ENCODE results near the gene OPCML. TPM values are rescaled to one million over a fixed set of nuclear protein-coding genes. Genes with fewer than 3 reads are reported as not detected.

Gene OPCML
- total RNA-seq, 1 experiment from 2014 or later: not detected

- no peak for DNase-seq (ENCODE audit: low read depth, low spot score)
- in situ Hi-C loops (cut with HindIII; ENCODE audit: low pct_unique_long_range_greater_than_20kb, low sequenced_read_pairs): no loop called here
Measured at GRCh38 chr11:132803436-132803835, 728.9 kb downstream of the OPCML start.

GRCh38 chr11:132802947-132803346 lies 729.4 kb downstream of the OPCML start:
- in situ Hi-C loops (cut with HindIII; ENCODE audit: low pct_unique_long_range_greater_than_20kb, low sequenced_read_pairs): no loop called here
- DNase-seq (ENCODE audit: low read depth, low spot score): no peak

DNA sequence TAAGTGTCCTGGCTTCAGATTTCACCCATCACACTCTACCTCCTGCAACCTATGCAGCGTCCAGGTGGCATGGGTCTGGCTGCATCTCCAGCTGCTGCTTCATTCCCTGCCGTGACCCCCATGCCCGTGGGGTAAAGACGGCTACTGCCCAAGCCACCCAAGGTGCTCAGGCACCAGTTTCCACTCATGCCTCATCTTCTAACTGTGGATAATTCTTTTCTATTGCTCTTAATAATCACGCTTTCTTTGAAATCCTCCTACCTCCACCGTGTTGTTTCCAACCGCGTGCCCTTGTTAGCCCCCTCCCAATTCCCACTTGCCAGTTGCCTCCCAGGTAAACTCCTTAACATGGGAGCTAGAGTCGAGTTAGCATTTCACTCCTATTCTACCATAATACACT lies 738.5 kb downstream of the OPCML start:
- in situ Hi-C loops (cut with HindIII; ENCODE audit: low pct_unique_long_range_greater_than_20kb, low sequenced_read_pairs): no loop called here
- DNase-seq (ENCODE audit: low read depth, low spot score): no peak

DNA sequence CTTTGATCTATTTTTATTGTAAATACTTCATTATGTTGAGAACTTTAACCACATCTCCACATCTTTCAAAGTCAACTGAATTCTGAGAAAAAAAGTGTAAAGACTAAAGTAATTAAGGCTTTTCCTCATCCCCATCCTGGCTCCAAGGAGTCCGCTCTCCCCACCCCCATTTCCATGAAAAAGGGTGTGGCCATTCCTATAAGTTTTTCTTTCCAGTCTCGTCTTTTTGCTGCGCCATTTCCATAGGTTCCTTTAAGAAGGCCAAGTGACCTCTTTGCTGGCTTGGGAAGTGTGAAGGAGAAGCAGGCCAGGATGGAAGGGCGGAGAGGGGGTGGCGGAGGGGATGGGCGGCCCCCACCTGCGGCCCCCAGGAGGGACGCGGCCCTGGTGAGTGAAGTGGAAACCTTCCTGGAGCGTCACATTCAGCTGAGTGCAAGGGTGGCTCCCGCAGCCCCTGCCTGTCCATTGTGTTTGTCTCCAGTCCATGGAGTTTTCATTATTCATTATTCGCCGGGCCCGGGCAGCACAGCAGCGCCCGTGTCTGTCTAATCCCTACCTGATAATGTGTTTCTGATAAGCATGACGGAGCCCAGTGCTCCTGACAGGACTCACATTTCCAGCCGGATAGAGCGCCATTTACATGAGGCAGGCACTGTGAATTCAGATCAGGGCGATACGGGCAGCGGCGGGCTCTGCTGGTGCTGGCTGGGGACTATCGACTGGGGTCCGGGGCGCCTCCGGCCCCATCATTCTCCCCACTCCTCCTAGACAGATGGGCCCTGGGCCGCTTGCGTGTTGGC lies 739.8 kb downstream of the OPCML start:
- in situ Hi-C loops (cut with HindIII; ENCODE audit: low pct_unique_long_range_greater_than_20kb, low sequenced_read_pairs): no loop called here
- no peak for DNase-seq (ENCODE audit: low read depth, low spot score)

- in situ Hi-C loops (cut with HindIII; ENCODE audit: low pct_unique_long_range_greater_than_20kb, low sequenced_read_pairs): no loop called here
- no peak for DNase-seq (ENCODE audit: low read depth, low spot score)
Measured at GRCh38 chr11:132790971-132791370, 741.3 kb downstream of the OPCML start.

- in situ Hi-C loops (cut with HindIII; ENCODE audit: low pct_unique_long_range_greater_than_20kb, low sequenced_read_pairs): no loop called here
Measured at GRCh38 chr11:132790466-132790865, 741.8 kb downstream of the OPCML start.

DNA sequence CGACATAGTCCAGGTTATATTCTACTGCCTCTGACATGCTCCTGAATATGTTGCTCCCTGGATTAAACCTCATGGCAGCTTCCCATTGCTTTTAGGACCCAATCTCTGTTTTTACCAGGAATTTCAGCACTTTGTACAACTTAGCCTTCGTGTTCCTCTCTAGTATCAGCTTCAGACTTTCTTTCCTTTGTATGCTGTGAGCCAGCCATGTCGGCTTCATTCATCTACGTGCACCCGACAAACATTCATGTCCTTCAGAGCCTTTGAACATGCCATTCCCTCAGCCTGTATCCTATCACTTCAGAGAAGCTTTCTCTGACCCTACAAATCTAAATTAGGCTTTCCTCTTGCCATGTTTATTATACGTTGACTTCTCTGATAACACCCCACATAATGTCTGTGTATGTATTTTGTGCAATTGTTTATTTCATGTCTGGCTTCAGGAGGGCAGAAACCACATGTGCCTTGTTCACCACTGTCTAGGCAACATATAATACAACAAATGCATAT lies 743.4 kb downstream of the OPCML start:
- no peak for DNase-seq (ENCODE audit: low read depth, low spot score)
- in situ Hi-C loops (cut with HindIII; ENCODE audit: low pct_unique_long_range_greater_than_20kb, low sequenced_read_pairs): no loop called here

More at GRCh38 chr11:132790466-132790865, 741.8 kb downstream of the OPCML start:
- DNase-seq (ENCODE audit: low read depth, low spot score): no peak

GRCh38 chr11:132785878-132786277 lies 746.4 kb downstream of the OPCML start:
- in situ Hi-C loops (cut with HindIII; ENCODE audit: low pct_unique_long_range_greater_than_20kb, low sequenced_read_pairs): no loop called here
- DNase-seq (ENCODE audit: low read depth, low spot score): no peak

GRCh38 chr11:132784441-132784840 lies 747.9 kb downstream of the OPCML start:
- DNase-seq (ENCODE audit: low read depth, low spot score): no peak
- in situ Hi-C loops (cut with HindIII; ENCODE audit: low pct_unique_long_range_greater_than_20kb, low sequenced_read_pairs): no loop called here

- no peak for DNase-seq (ENCODE audit: low read depth, low spot score)
- in situ Hi-C loops (cut with HindIII; ENCODE audit: low pct_unique_long_range_greater_than_20kb, low sequenced_read_pairs): no loop called here
Measured at GRCh38 chr11:132782102-132782501, 750.2 kb downstream of the OPCML start.

DNA sequence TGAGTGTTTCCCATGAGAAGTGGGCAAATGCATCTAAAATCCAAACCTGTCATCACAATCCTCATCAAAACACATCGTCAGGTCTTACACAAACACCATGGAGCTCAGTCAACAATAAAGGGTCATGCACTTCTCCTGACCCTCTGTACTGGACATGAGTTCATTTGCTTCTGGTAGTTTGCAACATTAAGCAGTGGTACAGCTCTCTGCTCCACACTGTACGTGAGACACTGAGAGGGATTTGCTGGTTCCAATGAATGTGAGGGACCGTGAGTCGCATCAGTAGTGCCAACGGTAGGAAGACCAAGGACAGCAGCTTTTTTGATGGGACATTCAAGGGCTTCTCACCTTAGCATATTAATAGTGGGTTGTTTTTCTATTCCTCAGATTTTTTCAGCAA lies 752.3 kb downstream of the OPCML start:
- in situ Hi-C loops (cut with HindIII; ENCODE audit: low pct_unique_long_range_greater_than_20kb, low sequenced_read_pairs): no loop called here
- DNase-seq (ENCODE audit: low read depth, low spot score): no peak

- no peak for DNase-seq (ENCODE audit: low read depth, low spot score)
- in situ Hi-C loops (cut with HindIII; ENCODE audit: low pct_unique_long_range_greater_than_20kb, low sequenced_read_pairs): no loop called here
Measured at GRCh38 chr11:132779497-132779896, 752.8 kb downstream of the OPCML start.

DNA sequence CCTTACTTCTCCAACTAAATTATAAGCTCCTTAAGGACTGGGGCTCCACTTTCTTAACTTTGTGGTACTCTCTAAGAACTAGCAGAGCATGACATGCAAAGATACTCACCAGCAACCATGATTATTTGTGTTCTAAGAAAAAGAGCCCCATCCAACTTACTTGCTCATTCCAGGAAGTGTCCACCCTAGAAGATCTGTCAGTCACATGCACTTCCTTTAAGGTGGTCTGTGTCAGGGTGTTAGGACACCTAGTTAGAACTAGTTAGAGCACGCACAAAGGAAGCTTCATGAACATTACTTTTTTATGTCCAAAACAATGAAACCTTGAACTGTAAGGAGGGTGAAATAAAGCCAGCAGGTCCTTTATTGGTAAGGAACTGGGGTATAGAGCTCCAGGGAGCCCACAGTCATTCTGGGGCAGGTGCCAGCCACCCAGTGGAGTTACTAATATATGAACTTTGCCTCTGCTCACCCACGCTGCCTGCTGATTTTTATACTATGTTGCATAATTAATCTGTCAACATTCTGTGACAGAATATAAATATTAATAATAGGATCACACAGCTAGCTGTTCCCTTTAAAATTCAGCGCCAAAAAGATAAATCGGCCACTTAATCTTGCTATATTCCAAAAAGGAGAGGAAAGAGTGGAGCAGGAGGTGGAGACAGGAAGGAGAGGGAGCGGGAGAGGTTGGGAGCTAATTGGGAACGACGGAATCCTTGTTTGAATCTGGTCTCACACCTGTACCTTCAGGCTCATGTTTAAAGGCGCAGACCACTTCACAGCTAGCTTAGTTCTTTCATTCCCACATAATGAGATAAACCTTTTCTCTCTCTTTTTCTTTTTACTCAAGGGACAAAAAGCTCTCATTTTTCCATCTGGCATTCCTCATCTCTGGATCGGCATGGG lies 755.0 kb downstream of the OPCML start:
- in situ Hi-C loops (cut with HindIII; ENCODE audit: low pct_unique_long_range_greater_than_20kb, low sequenced_read_pairs): no loop called here

DNA sequence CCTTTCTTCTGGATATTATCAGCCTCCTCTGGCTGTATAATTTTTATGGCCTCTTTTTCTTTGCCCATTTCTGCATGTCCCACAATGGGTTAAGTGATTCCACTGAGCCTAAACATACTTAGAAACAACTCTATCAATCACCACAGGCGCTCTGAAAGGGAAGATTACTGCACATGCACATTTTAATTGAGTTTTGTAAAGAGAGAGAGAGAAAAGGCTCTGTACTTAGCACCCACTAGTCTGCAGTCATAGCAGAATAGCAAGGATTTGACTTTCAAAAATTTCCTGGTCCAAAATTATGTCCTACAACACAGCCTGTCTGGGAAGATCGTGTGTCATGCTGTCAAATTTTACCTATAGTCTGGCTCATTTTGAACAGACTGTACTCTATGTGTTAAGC lies 758.5 kb downstream of the OPCML start:
- in situ Hi-C loops (cut with HindIII; ENCODE audit: low pct_unique_long_range_greater_than_20kb, low sequenced_read_pairs): no loop called here
- no peak for DNase-seq (ENCODE audit: low read depth, low spot score)

More for the DNA sequence above, 755.0 kb downstream of the OPCML start:
- no peak for DNase-seq (ENCODE audit: low read depth, low spot score)

DNA sequence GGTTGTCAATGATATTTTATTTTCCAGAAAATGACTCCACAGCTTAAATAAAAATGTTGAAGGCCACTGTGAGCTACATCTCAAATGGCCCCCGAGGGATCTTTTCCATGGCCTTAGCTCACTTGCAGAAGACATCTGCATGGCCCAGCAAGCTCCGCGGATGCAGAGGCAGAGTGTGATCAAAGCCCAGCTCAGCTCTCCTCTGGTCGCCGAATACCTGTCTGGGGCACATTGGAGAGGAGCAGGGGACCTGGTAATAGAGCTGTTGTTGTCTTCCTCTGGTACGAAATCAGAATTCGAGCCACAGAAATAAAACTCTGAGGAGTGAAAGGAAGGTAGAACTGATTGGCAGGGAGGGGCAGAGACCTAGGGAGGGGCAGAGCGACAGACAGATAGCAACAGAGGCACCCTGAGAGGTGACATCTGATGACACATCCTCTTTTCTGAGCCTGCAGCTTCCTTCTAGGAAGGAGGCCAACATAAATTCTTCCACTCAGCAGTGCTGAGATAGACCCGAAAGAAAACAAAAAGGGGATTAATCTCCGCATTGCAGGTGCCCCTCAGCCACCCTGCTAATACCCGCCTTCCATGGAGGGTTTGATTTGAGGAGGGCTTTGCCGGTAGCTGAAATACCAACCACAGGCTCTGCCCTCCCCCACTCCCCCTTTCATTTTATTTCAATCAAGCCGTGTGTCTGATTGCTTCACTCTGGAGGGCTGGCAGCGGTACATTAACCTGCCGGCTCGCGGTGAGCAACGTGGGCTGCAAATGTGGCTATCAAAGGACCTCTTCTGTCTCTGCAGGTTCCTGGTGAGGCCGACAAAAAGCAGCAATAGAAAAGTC lies 759.4 kb downstream of the OPCML start:
- in situ Hi-C loops (cut with HindIII; ENCODE audit: low pct_unique_long_range_greater_than_20kb, low sequenced_read_pairs): no loop called here
- no peak for DNase-seq (ENCODE audit: low read depth, low spot score)

DNA sequence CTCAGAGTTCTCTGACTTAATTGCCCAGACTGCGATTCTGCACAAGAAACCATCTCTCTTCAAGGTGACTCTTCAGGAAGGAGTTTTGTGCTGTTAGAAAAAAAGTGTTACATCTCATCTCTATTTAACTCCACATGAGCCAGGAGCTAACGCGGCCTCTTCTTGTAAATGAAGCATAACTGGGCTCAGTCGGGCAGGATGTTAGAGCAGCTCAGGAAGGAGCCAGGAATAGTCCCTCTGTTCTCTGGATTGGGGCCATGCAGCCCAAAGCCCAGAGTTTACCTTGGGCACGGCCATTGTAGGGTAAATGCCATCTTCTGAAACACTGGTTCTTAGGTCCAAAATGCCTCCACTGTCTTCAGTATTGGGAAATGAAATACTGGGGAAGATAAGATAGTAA lies 760.6 kb downstream of the OPCML start:
- in situ Hi-C loops (cut with HindIII; ENCODE audit: low pct_unique_long_range_greater_than_20kb, low sequenced_read_pairs): no loop called here
- DNase-seq (ENCODE audit: low read depth, low spot score): no peak

GRCh38 chr11:132770829-132771530 lies 761.3 kb downstream of the OPCML start:
- in situ Hi-C loops (cut with HindIII; ENCODE audit: low pct_unique_long_range_greater_than_20kb, low sequenced_read_pairs): no loop called here

More at GRCh38 chr11:132770829-132771530, 761.3 kb downstream of the OPCML start:
- DNase-seq (ENCODE audit: low read depth, low spot score): no peak
